Body of pancreas (tissue), 4 donors: ENCODE data around the gene EML4. TPM values are rescaled to one million over a fixed set of nuclear protein-coding genes. Genes with fewer than 3 reads are reported as not detected.

Experiments used
- ATAC-seq: fragments of 150-250 bp; one replicate; pipeline ENCODE4 v1.9.1; 2016
- DNase-seq, 4 donors: peaks; one replicate each; pipeline ENCODE4 v3.0.0-alpha.2; 2019
- H3K27ac ChIP-seq, 4 donors: fragments of 200-600 bp; sonication (generic); 1 replicate in 3 of 4; 2 replicates in 1 of 4; pipeline versions ENCODE4 v1.5.1 to v1.6.1; 2016 to 2019; ENCODE audit warnings: mild to moderate bottlenecking in 1 of 4, mixed read lengths in 1 of 4, moderate library complexity in 1 of 4
- H3K27me3 ChIP-seq, 2 donors: fragments of 200-600 bp; sonication (generic); one replicate each; pipeline ENCODE4 v1.6.0; 2016; ENCODE audit warnings: mild to moderate bottlenecking in 1 of 2
- H3K36me3 ChIP-seq, 2 donors: fragments of 200-600 bp; sonication (generic); replicated peaks in 1 of 2; 2 replicates each; pipeline ENCODE4 v1.5.1; 2016; ENCODE audit warnings: low read depth in 2 of 2; ENCODE audit not compliant: insufficient read depth in 1 of 2
- H3K4me1 ChIP-seq: fragments of 200-600 bp; sonication (generic); one replicate; pipeline ENCODE4 v1.6.0; 2016
- H3K4me3 ChIP-seq, 2 donors: fragments of 200-600 bp; sonication (generic); 1 replicate in 1 of 2; 2 replicates in 1 of 2; pipeline ENCODE4 v1.5.1; 2016 to 2019
- H3K9me3 ChIP-seq, 3 donors: fragments of 200-600 bp; sonication (generic); 1 replicate in 2 of 3; 2 replicates in 1 of 3; pipeline ENCODE4 v1.5.1; 2016
- POLR2A ChIP-seq, 3 donors: fragments of 450-650 bp; IDR thresholded peaks; one replicate each; pipeline ENCODE4 v1.6.1; 2016; ENCODE audit warnings: antibody characterized with exemption in 3 of 3, mild to moderate bottlenecking in 2 of 3
- WGBS, 2 donors: methylation state at CpG; one replicate each; pipeline ENCODE4 v1.1.5; 2017; 5-methylcytosine and 5-hydroxymethylcytosine counted together
- intact Hi-C: fragments of 100-400 bp; cut with DNase I; formaldehyde crosslinking; loops from one replicate; pipeline ENCODE4 v1.15.1; 2023
- total RNA-seq, 2 donors: library from RNA; depleted of rRNA; stranded (reverse); fragments of >200 nt; gene quantifications; one replicate each; pipeline ENCODE4 v1.1.0, GENCODE V29; 2016
- TF ChIP-seq, protein P1 (sequence below), 7 experiments: fragments of 450-650 bp in 4 of 7; fragments of 200-600 bp in 3 of 7; sonication (generic) in 3 of 7; IDR thresholded peaks; one replicate each; pipeline ENCODE4 v1.5.1; 2016 to 2019; ENCODE audit warnings: antibody characterized with exemption in 7 of 7

The EML4 gene
- total RNA-seq, 2 donors from 2014 or later = 37.4 to 39.9 TPM

DNA sequence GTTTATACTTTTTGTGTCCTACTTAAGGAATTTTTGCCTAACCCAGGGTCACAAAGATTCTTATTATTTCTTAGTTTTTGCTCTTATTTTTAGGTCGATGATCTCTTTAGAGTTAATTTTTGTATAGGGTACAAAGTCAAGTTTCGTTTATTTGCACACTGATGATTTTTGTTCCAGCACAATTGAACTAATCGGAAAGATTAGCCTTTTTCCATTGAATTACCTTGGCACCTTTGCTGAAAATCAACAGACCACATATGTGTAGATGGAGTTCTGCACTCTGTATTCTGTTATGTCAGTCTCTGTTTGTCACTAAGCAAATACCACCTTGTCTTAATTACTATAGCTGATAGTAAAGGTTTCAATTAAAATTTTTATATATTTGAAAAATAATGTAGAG, 18.7 kb downstream of the EML4 start:
- WGBS, 2 donors = 32 to 41% methylated on average over 3 of the region's 3 CpGs
- peak overlapping the region in 3 of 4 donors; percentile 54 to 75 (median 59) for H3K27ac ChIP-seq

DNA sequence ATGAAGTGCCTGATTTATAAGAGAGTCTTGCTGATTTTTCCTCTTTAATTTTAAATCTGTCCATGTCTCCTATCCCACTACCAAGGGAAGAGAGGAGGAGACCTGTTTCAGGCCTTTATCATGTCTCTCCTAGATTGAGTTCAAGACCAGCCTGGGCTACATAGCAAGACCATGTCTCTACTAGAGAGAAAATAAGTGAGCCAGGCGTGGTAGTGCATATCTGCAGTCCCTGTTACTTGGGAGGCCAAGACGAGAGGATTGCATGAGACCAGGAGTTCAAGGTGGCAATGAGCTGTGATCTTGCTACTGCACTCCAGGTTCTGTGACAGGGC, 20.0 kb downstream of the EML4 start:
- intact Hi-C loops = no loop called here
- TF ChIP-seq POLR2A (IDR thresholded peaks at IDR 0.05) = no peak
- TF ChIP-seq, protein P1, sequence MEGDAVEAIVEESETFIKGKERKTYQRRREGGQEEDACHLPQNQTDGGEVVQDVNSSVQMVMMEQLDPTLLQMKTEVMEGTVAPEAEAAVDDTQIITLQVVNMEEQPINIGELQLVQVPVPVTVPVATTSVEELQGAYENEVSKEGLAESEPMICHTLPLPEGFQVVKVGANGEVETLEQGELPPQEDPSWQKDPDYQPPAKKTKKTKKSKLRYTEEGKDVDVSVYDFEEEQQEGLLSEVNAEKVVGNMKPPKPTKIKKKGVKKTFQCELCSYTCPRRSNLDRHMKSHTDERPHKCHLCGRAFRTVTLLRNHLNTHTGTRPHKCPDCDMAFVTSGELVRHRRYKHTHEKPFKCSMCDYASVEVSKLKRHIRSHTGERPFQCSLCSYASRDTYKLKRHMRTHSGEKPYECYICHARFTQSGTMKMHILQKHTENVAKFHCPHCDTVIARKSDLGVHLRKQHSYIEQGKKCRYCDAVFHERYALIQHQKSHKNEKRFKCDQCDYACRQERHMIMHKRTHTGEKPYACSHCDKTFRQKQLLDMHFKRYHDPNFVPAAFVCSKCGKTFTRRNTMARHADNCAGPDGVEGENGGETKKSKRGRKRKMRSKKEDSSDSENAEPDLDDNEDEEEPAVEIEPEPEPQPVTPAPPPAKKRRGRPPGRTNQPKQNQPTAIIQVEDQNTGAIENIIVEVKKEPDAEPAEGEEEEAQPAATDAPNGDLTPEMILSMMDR (IDR thresholded peaks at IDR 0.05) = no peak
- Histone ChIP-seq H3K9me3 (no peaks in the 10 kb centered on the region), H3K27me3 (no peaks in the 10 kb centered on the region), H3K27ac (peak overlapping the region in 3 of 4 donors; percentile 22 to 75 (median 56)), H3K36me3 (no peaks in the 10 kb centered on the region), H3K4me3 (no peak overlapping the region), H3K4me1 (peaks cover 94% of the 10 kb centered on the region)
- ATAC-seq (no peak), DNase-seq (no peak)
- 58 to 61% methylated on average over 2 of the region's 2 CpGs for WGBS, 2 donors

More for the DNA sequence above, 18.7 kb downstream of the EML4 start:
- Histone ChIP-seq H3K27me3 (no peaks in the 10 kb centered on the region), H3K4me1 (peaks cover 93% of the 10 kb centered on the region), H3K9me3 (no peaks in the 10 kb centered on the region), H3K4me3 (no peak overlapping the region), H3K36me3 (no peaks in the 10 kb centered on the region)
- DNase-seq (no peak), ATAC-seq (no peak)
- intact Hi-C loops = no loop called here
- TF ChIP-seq, protein P1 (IDR thresholded peaks at IDR 0.05) = no peak
- TF ChIP-seq POLR2A (IDR thresholded peaks at IDR 0.05) = no peak

DNA sequence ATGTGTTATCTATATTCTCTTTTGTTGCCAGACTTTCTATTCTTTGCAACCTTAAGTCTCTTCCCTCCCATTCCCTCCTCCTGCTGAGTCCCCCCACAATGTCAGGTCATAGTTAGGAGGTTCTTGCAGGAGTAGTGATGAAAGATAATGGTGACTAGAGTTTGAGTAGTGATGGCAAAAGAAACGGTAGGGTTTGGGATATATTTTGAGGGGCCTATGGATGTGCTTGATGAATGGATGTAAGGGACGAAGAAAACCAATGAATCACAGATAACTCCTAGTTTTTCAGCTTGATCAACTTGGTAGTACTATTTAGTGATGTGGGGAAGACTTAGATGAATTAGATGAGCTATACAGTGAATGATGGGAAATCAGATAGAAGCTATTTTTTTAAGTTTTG, 21.0 kb downstream of the EML4 start:
- peak overlapping the region in 2 of 4 donors; percentile 58 to 75 for H3K27ac ChIP-seq
- H3K4me1 ChIP-seq = peaks cover 95% of the 10 kb centered on the region
- intact Hi-C loops = no loop called here
- H3K4me3 ChIP-seq = no peak overlapping the region
- H3K27me3 ChIP-seq = no peaks in the 10 kb centered on the region
- H3K36me3 ChIP-seq = no peaks in the 10 kb centered on the region
- ATAC-seq (no peak), DNase-seq (no peak)
- WGBS, 2 donors = 70 to 78% methylated on average over 2 of the region's 2 CpGs
- no peak for TF ChIP-seq POLR2A (IDR thresholded peaks at IDR 0.05)
- TF ChIP-seq, protein P1 (IDR thresholded peaks at IDR 0.05) = no peak
- no peaks in the 10 kb centered on the region for H3K9me3 ChIP-seq

DNA sequence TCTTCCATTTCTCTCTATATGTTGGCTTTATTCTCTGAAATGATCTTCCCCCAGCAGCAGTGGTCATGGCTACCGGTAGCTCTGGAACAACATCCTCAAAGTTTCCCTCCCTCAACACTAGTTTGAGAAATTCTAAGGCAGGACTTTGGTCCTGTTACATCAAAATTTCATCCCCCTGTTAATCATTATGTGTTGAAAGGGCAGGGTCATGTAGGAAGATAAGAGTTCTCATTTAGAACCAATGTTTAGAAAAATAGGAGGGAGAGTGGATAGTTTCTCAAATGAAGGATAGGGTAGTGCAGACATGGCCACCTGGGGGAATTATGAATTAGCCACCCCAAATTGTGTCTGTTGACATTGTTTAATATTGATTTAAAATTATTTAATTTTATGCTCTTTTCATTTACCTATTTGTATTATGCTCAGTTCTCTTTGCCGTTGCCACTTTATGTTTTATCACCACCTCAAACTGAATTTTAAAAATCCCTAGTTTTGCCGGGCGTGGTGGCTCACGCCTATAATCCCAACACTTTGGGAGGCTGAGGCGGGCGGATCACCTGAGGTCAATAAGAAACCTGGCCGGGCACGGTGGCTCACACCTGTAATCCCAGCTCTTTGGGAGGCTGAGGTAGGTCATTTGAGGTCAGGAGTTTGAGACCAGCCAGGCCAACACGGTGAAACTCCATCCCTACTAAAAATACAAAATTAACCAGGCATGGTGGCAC, 22.3 kb downstream of the EML4 start:
- H3K9me3 ChIP-seq = no peaks in the 10 kb centered on the region
- no peak overlapping the region for H3K4me3 ChIP-seq
- intact Hi-C loops = no loop called here
- WGBS, 2 donors = 38 to 42% methylated on average over 10 of the region's 10 CpGs
- H3K27ac ChIP-seq = peak overlapping the region in 3 of 4 donors; percentile 16 to 75 (median 58)
- H3K4me1 ChIP-seq = peaks cover 95% of the 10 kb centered on the region
- TF ChIP-seq POLR2A (IDR thresholded peaks at IDR 0.05) = no peak
- TF ChIP-seq, protein P1 (IDR thresholded peaks at IDR 0.05) = no peak
- peak; percentile 76 for ATAC-seq
- no peaks in the 10 kb centered on the region for H3K27me3 ChIP-seq
- H3K36me3 ChIP-seq = no peaks in the 10 kb centered on the region
- DNase-seq = peak in 1 of 4 donors; percentile 37

DNA sequence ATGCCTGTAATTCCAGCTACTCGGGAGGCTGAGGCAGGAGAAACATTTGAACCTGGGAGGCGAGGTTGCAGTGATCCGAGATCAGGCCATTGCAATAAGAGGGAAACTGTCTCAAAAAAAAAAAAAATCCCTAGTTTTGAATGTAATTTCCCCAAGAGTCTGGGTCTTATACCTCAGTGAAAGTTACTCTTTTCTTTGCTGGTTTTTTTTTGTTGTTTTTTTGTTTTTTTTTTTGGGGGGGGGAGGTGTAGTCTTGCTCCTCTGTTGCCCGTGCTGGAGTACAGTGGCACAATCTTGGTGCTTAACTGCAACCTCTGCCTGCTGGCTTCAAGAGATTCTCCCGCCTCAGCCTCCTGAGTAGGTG, 22.8 kb downstream of the EML4 start:
- ATAC-seq = no peak
- H3K9me3 ChIP-seq = no peaks in the 10 kb centered on the region
- intact Hi-C loops = no loop called here
- peak overlapping the region in 3 of 4 donors; percentile 16 to 75 (median 58) for H3K27ac ChIP-seq
- TF ChIP-seq, protein P1 (IDR thresholded peaks at IDR 0.05) = no peak
- TF ChIP-seq POLR2A (IDR thresholded peaks at IDR 0.05) = no peak
- H3K4me3 ChIP-seq = no peak overlapping the region
- no peak for DNase-seq
- no peaks in the 10 kb centered on the region for H3K36me3 ChIP-seq
- H3K27me3 ChIP-seq = no peaks in the 10 kb centered on the region
- 80 to 87% methylated on average over 5 of the region's 5 CpGs for WGBS, 2 donors
- peaks cover 95% of the 10 kb centered on the region for H3K4me1 ChIP-seq
